ENCODE results near the gene APBA2.

The APBA2 gene

DNA sequence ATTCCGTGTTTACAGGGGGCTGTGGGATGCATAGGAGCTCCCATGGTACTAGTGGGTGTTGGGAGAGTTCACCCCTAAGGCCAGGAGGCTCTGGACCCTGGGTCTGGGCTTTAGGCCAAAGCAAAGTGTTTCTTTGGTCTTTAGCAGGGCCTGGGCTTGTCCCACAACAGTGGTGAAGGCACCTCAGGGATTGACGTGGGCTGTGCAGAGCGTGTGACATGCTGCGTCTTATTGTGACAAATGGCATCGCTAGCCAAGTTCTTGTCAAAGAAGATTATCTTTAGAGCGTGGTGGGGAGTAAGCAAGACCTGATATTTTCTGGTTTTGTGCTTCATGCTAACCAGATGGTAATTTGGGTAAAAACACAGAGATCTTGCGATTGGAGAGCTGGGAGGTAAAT, 170.1 kb downstream of the APBA2 start:
- Histone ChIP-seq H3K9ac (ENCODE audit: low read depth, low read length, poor library complexity, severe bottlenecking) (no peak overlapping the region), H3K4me2 (ENCODE audit: low read depth, low read length, poor library complexity, severe bottlenecking) (no peak overlapping the region), H3K4me3 (ENCODE audit: low read length, poor library complexity, severe bottlenecking) (no peak overlapping the region), H3K9me3 (ENCODE audit: insufficient read depth, low read depth, low read length) (no peaks in the 10 kb centered on the region), H3K9me2 (replicated peaks; ENCODE audit: low read depth, low read length) (no peaks in the 10 kb centered on the region), H3K4me1 (ENCODE audit: insufficient read depth, low read length, poor library complexity, severe bottlenecking) (peaks cover 9% of the 10 kb centered on the region), H3K79me2 (ENCODE audit: insufficient read depth, low read length) (peaks cover 61% of the 10 kb centered on the region; the same call in 1 of the 2 replicates), H4K20me1 (ENCODE audit: insufficient read depth, low read length, poor library complexity, severe bottlenecking) (peaks cover 28% of the 10 kb centered on the region), H2AFZ (ENCODE audit: low read length) (no peak overlapping the region), H3F3A (ENCODE audit: low read depth) (no peaks in the 10 kb centered on the region), H3K27me3 (ENCODE audit: insufficient read depth, low read length, poor library complexity, severe bottlenecking) (no peaks in the 10 kb centered on the region), H3K36me3 (ENCODE audit: insufficient read depth, low read length) (peaks cover 38% of the 10 kb centered on the region; the same call in 1 of the 2 replicates)
- TF ChIP-seq, protein P1, sequence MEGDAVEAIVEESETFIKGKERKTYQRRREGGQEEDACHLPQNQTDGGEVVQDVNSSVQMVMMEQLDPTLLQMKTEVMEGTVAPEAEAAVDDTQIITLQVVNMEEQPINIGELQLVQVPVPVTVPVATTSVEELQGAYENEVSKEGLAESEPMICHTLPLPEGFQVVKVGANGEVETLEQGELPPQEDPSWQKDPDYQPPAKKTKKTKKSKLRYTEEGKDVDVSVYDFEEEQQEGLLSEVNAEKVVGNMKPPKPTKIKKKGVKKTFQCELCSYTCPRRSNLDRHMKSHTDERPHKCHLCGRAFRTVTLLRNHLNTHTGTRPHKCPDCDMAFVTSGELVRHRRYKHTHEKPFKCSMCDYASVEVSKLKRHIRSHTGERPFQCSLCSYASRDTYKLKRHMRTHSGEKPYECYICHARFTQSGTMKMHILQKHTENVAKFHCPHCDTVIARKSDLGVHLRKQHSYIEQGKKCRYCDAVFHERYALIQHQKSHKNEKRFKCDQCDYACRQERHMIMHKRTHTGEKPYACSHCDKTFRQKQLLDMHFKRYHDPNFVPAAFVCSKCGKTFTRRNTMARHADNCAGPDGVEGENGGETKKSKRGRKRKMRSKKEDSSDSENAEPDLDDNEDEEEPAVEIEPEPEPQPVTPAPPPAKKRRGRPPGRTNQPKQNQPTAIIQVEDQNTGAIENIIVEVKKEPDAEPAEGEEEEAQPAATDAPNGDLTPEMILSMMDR (conservative IDR thresholded peaks at IDR 0.05; ENCODE audit: low read length): no peak
- no peak for TF ChIP-seq EZH2phosphoT487 (IDR thresholded peaks at IDR 0.05; ENCODE audit: borderline replicate concordance)

DNA sequence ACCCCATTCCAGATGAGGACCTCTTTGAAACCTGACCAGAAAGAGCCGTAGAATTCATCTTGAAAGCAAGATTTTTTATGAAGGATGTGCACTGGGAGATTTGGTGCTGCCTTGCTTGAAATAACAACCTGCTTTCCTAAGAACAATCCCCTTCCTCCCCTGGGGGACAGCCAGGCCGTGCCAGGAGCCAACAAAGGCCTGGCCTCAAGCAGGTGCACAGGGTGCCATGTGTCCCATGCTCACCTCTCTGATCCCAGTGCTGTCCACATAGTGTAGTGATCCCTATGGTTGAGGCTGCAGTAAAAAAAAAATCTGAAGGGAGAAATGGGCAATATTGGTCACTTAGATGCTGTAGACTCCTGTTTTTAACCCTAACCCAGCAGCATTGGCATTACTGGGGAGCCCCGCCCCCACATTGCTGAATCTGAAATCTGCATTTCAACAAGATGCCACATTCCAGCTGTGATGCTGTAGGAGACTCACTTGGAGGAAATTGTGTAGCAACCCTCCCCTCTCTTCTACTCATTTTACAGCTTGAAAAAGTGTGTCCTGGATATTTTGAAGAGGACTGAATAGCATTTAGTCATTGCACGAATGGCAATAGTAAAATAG, 171.2 kb downstream of the APBA2 start:
- Histone ChIP-seq H3K79me2 (ENCODE audit: insufficient read depth, low read length) (peaks cover 63% of the 10 kb centered on the region; the same call in 1 of the 2 replicates), H3K4me1 (ENCODE audit: insufficient read depth, low read length, poor library complexity, severe bottlenecking) (no peaks in the 10 kb centered on the region), H3K9ac (ENCODE audit: low read depth, low read length, poor library complexity, severe bottlenecking) (no peak overlapping the region), H3F3A (ENCODE audit: low read depth) (no peaks in the 10 kb centered on the region), H3K4me3 (ENCODE audit: low read length, poor library complexity, severe bottlenecking) (no peak overlapping the region), H3K27me3 (ENCODE audit: insufficient read depth, low read length, poor library complexity, severe bottlenecking) (no peaks in the 10 kb centered on the region), H3K9me3 (ENCODE audit: insufficient read depth, low read depth, low read length) (no peaks in the 10 kb centered on the region), H4K20me1 (ENCODE audit: insufficient read depth, low read length, poor library complexity, severe bottlenecking) (peaks cover 24% of the 10 kb centered on the region), H3K4me2 (ENCODE audit: low read depth, low read length, poor library complexity, severe bottlenecking) (no peak overlapping the region), H3K9me2 (replicated peaks; ENCODE audit: low read depth, low read length) (no peaks in the 10 kb centered on the region), H3K36me3 (ENCODE audit: insufficient read depth, low read length) (peaks cover 41% of the 10 kb centered on the region; the same call in 1 of the 2 replicates), H2AFZ (ENCODE audit: low read length) (no peak overlapping the region)
- TF ChIP-seq EZH2phosphoT487 (IDR thresholded peaks at IDR 0.05; ENCODE audit: borderline replicate concordance): no peak
- TF ChIP-seq, protein P1 (conservative IDR thresholded peaks at IDR 0.05; ENCODE audit: low read length): no peak

DNA sequence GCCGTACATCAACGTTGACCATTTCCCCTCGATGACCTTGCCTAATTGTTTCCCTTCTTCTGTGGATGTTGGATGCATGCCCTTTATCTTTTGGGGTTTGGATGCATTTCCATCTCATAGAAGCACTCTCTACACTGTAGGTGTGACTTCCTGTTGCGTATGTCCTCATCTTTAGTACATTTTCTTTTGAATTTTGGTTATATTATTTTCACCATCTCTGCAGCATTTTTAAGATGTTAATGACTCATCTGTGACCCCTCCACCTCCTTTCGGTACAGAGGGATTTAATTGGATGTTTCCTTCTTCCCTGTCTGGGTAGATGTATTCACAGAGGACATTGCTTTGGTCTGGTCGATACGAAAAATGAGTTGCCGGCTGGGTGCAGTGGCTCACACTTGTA, 172.1 kb downstream of the APBA2 start:
- Histone ChIP-seq H3K4me3 (ENCODE audit: low read length, poor library complexity, severe bottlenecking) (no peak overlapping the region), H3K79me2 (ENCODE audit: insufficient read depth, low read length) (peaks cover 62% of the 10 kb centered on the region; the same call in 1 of the 2 replicates), H3K4me2 (ENCODE audit: low read depth, low read length, poor library complexity, severe bottlenecking) (no peak overlapping the region), H3K9me2 (replicated peaks; ENCODE audit: low read depth, low read length) (no peaks in the 10 kb centered on the region), H3K36me3 (ENCODE audit: insufficient read depth, low read length) (peaks cover 41% of the 10 kb centered on the region; the same call in 1 of the 2 replicates), H3K27me3 (ENCODE audit: insufficient read depth, low read length, poor library complexity, severe bottlenecking) (no peaks in the 10 kb centered on the region), H2AFZ (ENCODE audit: low read length) (no peak overlapping the region), H4K20me1 (ENCODE audit: insufficient read depth, low read length, poor library complexity, severe bottlenecking) (peaks cover 24% of the 10 kb centered on the region), H3K4me1 (ENCODE audit: insufficient read depth, low read length, poor library complexity, severe bottlenecking) (no peaks in the 10 kb centered on the region), H3K9me3 (ENCODE audit: insufficient read depth, low read depth, low read length) (no peaks in the 10 kb centered on the region), H3F3A (ENCODE audit: low read depth) (no peaks in the 10 kb centered on the region), H3K9ac (ENCODE audit: low read depth, low read length, poor library complexity, severe bottlenecking) (no peak overlapping the region)
- no peak for TF ChIP-seq EZH2phosphoT487 (IDR thresholded peaks at IDR 0.05; ENCODE audit: borderline replicate concordance)
